Glutamatergic neuron (in vitro differentiated cells): ENCODE results near the gene SLC12A8. TPM values are rescaled to one million over a fixed set of nuclear protein-coding genes. Genes with fewer than 3 reads are reported as not detected.

Experiments
- DNase-seq: peaks from one replicate; pipeline ENCODE4 v3.0.0; 2022
- H3K27ac Mint-ChIP-seq: one replicate; pipeline ENCODE4 v1.8.0; 2020; ENCODE audit warnings: mild to moderate bottlenecking, mixed read lengths, inconsistent platforms; ENCODE audit not compliant: unreplicated experiment
- H3K27me3 Mint-ChIP-seq: one replicate; pipeline ENCODE4 v1.8.0; 2020; ENCODE audit warnings: mild to moderate bottlenecking, moderate library complexity, mixed read lengths, inconsistent platforms; ENCODE audit not compliant: unreplicated experiment
- H3K36me3 Mint-ChIP-seq: one replicate; pipeline ENCODE4 v1.8.0; 2020; ENCODE audit warnings: mild to moderate bottlenecking, mixed read lengths, inconsistent platforms; ENCODE audit not compliant: unreplicated experiment
- H3K4me1 Mint-ChIP-seq: one replicate; pipeline ENCODE4 v1.8.0; 2020; ENCODE audit warnings: mild to moderate bottlenecking, low read depth, mixed read lengths, inconsistent platforms; ENCODE audit not compliant: unreplicated experiment
- H3K4me3 Mint-ChIP-seq: one replicate; pipeline ENCODE4 v1.8.0; 2020; ENCODE audit warnings: mild to moderate bottlenecking, mixed read lengths, inconsistent platforms; ENCODE audit not compliant: unreplicated experiment
- H3K9me3 Mint-ChIP-seq: one replicate; pipeline ENCODE4 v1.8.0; 2020; ENCODE audit warnings: mild to moderate bottlenecking, moderate library complexity, mixed read lengths, inconsistent platforms; ENCODE audit not compliant: unreplicated experiment
- CTCF ChIP-seq: fragments of 200-600 bp; sonication (generic); IDR thresholded peaks from one replicate; pipeline ENCODE4 v1.5.0; 2021; ENCODE audit not compliant: partially characterized antibody, unreplicated experiment
- total RNA-seq: library from RNA; stranded (reverse); fragmentation: NEBNext Ultra II Directional; extraction: Animal tissue kit (Norgen Biotek cat#: 25700); gene quantifications from one replicate; pipeline ENCODE4 v1.2.1, GENCODE V29; 2021; ENCODE audit not compliant: unreplicated experiment

Gene SLC12A8
- total RNA-seq, 1 donor from 2014 or later: 2.4 TPM

GRCh38 chr3:125146626-125147490, 65.7 kb downstream of the SLC12A8 start:
- H3K27me3 Mint-ChIP-seq: no peaks in the 10 kb centered on the region
- H3K4me1 Mint-ChIP-seq: peaks cover 29% of the 10 kb centered on the region
- H3K4me3 Mint-ChIP-seq: no peak overlapping the region
- H3K27ac Mint-ChIP-seq: no peak overlapping the region
- no peak for TF ChIP-seq CTCF
- H3K9me3 Mint-ChIP-seq: no peaks in the 10 kb centered on the region
- DNase-seq: no peak
- no peaks in the 10 kb centered on the region for H3K36me3 Mint-ChIP-seq

GRCh38 chr3:125145751-125146475, 66.6 kb downstream of the SLC12A8 start:
- peaks cover 27% of the 10 kb centered on the region for H3K4me1 Mint-ChIP-seq
- H3K9me3 Mint-ChIP-seq: no peaks in the 10 kb centered on the region
- H3K4me3 Mint-ChIP-seq: no peak overlapping the region
- no peaks in the 10 kb centered on the region for H3K36me3 Mint-ChIP-seq
- no peak for TF ChIP-seq CTCF
- no peak overlapping the region for H3K27ac Mint-ChIP-seq
- H3K27me3 Mint-ChIP-seq: no peaks in the 10 kb centered on the region
- no peak for DNase-seq

GRCh38 chr3:125144653-125145314, 67.8 kb downstream of the SLC12A8 start:
- H3K27ac Mint-ChIP-seq: no peak overlapping the region

GRCh38 chr3:125143982-125144652, 68.4 kb downstream of the SLC12A8 start:
- Mint-ChIP-seq H3K27me3 (peaks cover 4% of the 10 kb centered on the region), H3K27ac (no peak overlapping the region), H3K36me3 (no peaks in the 10 kb centered on the region), H3K4me3 (no peak overlapping the region), H3K9me3 (no peaks in the 10 kb centered on the region), H3K4me1 (peaks cover 27% of the 10 kb centered on the region)
- no peak for TF ChIP-seq CTCF
- no peak for DNase-seq

More at GRCh38 chr3:125144653-125145314, 67.8 kb downstream of the SLC12A8 start:
- DNase-seq: no peak
- Mint-ChIP-seq H3K4me3 (no peak overlapping the region), H3K36me3 (no peaks in the 10 kb centered on the region), H3K27me3 (peaks cover 4% of the 10 kb centered on the region), H3K4me1 (peaks cover 25% of the 10 kb centered on the region), H3K9me3 (no peaks in the 10 kb centered on the region)
- TF ChIP-seq CTCF: no peak
